Neutrophil (primary cell): ENCODE results near the gene DDAH2.

Source experiments
- H3K27ac ChIP-seq: fragments of 200-600 bp; sonication (generic); 2 replicates; pipeline ENCODE4 v1.5.1; 2016; ENCODE audit warnings: mild to moderate bottlenecking, moderate library complexity
- H3K27me3 ChIP-seq: fragments of 200-600 bp; sonication (generic); 2 replicates; pipeline ENCODE4 v1.6.0; 2016; ENCODE audit warnings: mild to moderate bottlenecking
- H3K36me3 ChIP-seq: fragments of 200-600 bp; sonication (generic); 2 replicates; pipeline ENCODE4 v1.5.1; 2017
- H3K4me1 ChIP-seq, 2 experiments: fragments of 200-600 bp in 1 of 2; sonication (generic) in 1 of 2; 1 replicate in 1 of 2; 2 replicates in 1 of 2; pipeline versions ENCODE4 v1.5.1 to v1.6.1; 2013 to 2016; ENCODE audit warnings: low read depth in 1 of 2, low read length in 1 of 2, mild to moderate bottlenecking in 1 of 2, moderate library complexity in 1 of 2; ENCODE audit not compliant: control insufficient read depth in 1 of 2, insufficient read depth in 1 of 2
- H3K4me3 ChIP-seq, 2 experiments: fragments of 200-600 bp in 1 of 2; sonication (generic) in 1 of 2; 1 replicate in 1 of 2; 2 replicates in 1 of 2; pipeline ENCODE4 v1.5.1; 2013 to 2016; ENCODE audit warnings: low read depth in 1 of 2, low read length in 1 of 2, mild to moderate bottlenecking in 1 of 2, moderate library complexity in 1 of 2
- H3K9me3 ChIP-seq: fragments of 200-600 bp; sonication (generic); 2 replicates; pipeline ENCODE4 v1.5.1; 2016
- TF ChIP-seq, protein P1 (sequence below): fragments of 200-600 bp; sonication (generic); IDR thresholded peaks from 2 replicates; pipeline ENCODE4 v1.5.1; 2016; ENCODE audit warnings: antibody characterized with exemption

DDAH2 gene

DNA sequence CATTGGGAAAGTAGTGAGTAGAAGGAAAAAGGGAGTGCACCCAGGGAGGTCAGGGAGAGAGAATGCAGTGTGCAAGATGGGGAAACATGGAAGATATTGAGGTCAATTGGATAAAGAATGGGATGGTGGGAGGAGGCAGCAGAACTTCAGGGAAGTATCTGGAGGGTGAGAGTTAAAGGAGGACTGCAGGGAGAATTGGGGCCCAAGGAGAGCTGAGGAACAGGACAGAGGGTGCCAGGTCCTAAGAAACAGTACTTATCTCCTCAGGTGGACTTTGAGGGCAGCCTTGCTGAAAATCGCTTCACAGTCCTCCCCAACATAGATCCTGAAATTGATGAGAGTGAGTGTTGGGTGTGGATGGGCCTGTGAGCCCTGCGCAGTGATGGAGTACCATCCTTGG lies 29.2 kb upstream of the DDAH2 start:
- H3K27me3 ChIP-seq = no peaks in the 10 kb centered on the region
- no peaks in the 10 kb centered on the region for H3K9me3 ChIP-seq
- no peak overlapping the region for H3K27ac ChIP-seq
- H3K4me1 ChIP-seq = no peaks in the 10 kb centered on the region
- peaks cover 23% of the 10 kb centered on the region for H3K36me3 ChIP-seq
- no peak overlapping the region for H3K4me3 ChIP-seq
- TF ChIP-seq, protein P1, sequence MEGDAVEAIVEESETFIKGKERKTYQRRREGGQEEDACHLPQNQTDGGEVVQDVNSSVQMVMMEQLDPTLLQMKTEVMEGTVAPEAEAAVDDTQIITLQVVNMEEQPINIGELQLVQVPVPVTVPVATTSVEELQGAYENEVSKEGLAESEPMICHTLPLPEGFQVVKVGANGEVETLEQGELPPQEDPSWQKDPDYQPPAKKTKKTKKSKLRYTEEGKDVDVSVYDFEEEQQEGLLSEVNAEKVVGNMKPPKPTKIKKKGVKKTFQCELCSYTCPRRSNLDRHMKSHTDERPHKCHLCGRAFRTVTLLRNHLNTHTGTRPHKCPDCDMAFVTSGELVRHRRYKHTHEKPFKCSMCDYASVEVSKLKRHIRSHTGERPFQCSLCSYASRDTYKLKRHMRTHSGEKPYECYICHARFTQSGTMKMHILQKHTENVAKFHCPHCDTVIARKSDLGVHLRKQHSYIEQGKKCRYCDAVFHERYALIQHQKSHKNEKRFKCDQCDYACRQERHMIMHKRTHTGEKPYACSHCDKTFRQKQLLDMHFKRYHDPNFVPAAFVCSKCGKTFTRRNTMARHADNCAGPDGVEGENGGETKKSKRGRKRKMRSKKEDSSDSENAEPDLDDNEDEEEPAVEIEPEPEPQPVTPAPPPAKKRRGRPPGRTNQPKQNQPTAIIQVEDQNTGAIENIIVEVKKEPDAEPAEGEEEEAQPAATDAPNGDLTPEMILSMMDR = no peak

DNA sequence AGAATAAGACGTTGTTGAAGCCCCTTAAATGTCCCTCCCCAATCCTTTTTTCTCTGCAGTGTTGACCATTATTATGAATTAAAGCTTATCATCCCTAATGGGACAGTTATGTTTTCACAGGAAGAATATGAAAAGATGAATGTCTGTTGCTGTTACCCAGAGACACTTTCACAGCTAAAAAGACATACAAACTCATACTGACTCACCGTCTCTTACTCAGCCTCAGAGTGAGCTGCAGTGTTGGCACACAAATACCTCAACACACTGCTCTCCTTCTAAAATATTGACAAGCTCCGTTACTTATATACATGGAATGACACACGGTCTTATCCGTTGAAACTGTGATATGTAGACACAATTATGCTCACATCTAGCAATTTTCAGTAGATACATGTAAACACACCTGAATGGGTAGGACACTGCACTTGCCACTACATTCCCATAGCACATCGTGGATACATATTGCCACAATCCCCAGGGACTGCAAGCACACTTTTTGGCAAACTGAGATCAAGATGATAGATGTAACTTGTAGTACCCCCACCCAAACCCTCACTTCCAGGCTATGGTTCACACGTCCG lies 23.7 kb upstream of the DDAH2 start:
- H3K27me3 ChIP-seq = no peaks in the 10 kb centered on the region
- H3K9me3 ChIP-seq = no peaks in the 10 kb centered on the region
- H3K4me1 ChIP-seq = no peaks in the 10 kb centered on the region
- H3K27ac ChIP-seq = no peak overlapping the region
- TF ChIP-seq, protein P1 = no peak
- H3K4me3 ChIP-seq = no peak overlapping the region
- no peaks in the 10 kb centered on the region for H3K36me3 ChIP-seq

DNA sequence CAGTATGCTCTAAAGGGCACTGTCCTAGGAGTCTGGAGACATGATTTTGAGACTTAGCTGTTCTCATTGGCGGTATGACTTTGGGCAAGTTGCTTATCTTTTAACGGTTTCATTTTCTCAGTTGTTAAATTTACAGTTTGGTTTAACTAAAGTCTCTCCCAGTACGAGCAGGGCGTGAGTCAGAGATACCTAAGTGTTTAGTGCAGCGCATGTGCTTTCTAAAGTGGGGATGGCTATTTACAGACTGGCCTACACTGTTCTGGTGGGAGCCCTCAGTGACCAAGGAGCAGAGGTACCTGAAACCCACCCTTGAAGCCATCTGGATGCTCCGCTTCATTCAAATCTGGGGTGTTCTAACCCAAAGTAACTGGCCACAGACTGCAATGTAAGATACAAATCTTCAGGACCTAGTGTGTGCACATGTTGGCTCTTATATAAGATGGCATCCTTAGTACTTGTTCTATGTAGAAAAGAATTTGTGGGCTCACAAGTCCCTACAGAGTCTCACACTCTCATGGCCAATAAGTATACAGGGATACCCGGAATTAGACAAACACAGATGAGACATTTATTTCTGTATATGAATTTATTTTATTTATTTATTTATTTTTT lies 21.4 kb upstream of the DDAH2 start:
- Histone ChIP-seq H3K9me3 (no peaks in the 10 kb centered on the region), H3K4me1 (no peaks in the 10 kb centered on the region), H3K4me3 (no peak overlapping the region), H3K27me3 (no peaks in the 10 kb centered on the region), H3K27ac (no peak overlapping the region), H3K36me3 (no peaks in the 10 kb centered on the region)
- TF ChIP-seq, protein P1 = no peak

DNA sequence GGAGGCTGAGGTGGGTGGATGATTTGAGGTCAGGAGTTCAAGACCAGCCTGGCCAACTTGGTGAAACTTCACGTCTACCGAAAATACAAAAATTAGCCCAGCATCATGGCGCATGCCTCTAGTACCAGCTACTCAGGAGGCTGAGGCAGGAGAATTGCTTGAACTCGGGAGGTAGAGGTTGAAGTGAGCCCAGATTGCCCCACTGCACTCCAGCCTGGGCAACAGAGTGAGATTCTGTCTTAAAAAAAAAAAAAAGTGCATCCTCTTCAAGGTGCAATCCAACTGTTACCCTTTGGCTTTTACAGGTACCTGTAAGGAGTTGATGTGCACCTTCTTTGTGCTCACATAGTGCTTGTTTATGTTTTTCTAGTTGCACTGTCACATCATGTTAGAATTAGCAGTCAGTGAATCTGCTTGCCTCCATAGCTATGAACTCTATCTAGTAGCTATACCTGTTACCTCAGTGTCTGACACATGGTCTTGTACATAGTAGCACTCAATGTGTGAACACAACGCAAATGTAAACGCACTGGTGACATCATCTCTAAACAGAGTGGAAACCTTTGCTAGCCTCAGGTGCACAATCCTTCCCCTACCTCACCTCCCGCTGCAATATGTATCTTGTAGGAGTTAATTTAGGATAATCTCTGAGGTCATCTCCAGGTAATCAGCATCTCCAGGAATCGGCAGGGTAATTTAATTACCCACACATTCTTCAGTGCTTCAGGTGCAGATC lies 20.4 kb upstream of the DDAH2 start:
- TF ChIP-seq, protein P1 = no peak
- no peaks in the 10 kb centered on the region for H3K36me3 ChIP-seq

DNA sequence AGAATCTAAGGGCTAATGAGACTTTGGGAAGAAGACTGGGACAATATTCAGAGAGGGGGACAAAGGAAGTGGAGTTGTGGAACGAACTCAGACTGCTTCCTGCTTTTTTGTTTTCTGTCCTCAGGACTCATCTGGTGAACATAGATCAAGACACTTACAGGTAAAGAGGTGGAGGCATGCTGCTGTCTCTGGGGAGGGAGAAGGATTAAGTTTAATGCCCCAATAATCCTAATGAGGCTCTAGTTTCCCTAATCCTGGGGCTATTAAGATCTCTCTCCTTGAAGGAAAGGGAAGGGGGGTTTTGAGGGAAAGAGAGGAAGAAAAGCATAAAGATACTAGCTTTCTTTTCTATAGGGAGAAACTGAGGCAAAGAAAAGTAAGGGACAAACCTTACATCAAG lies 15.3 kb upstream of the DDAH2 start:
- H3K4me1 ChIP-seq = peaks cover 16 to 22% of the 10 kb centered on the region in 2 experiments
- no peak overlapping the region for H3K4me3 ChIP-seq
- no peaks in the 10 kb centered on the region for H3K36me3 ChIP-seq
- TF ChIP-seq, protein P1 = no peak
- no peak overlapping the region for H3K27ac ChIP-seq
- no peaks in the 10 kb centered on the region for H3K9me3 ChIP-seq
- H3K27me3 ChIP-seq = no peaks in the 10 kb centered on the region

More for the DNA sequence above, 20.4 kb upstream of the DDAH2 start:
- no peaks in the 10 kb centered on the region for H3K27me3 ChIP-seq
- no peaks in the 10 kb centered on the region for H3K4me1 ChIP-seq
- H3K27ac ChIP-seq = no peak overlapping the region
- no peaks in the 10 kb centered on the region for H3K9me3 ChIP-seq
- H3K4me3 ChIP-seq = no peak overlapping the region
